Panc1 (cell line): ENCODE data around the gene ATXN10. TPM values are rescaled to one million over a fixed set of nuclear protein-coding genes. Genes with fewer than 3 reads are reported as not detected.

ENCODE experiments used
- ATAC-seq: fragments of 200-7000 bp; cut with Tn5 transposase; 2 replicates; pipeline ENCODE4 v1.9.1; 2020; ENCODE audit warnings: mild to moderate bottlenecking, moderate library complexity
- BruUV-seq: library from RNA; stranded (reverse); fragments of 400-500 nt; replicated peaks from 2 replicates; lab custom pipeline; 2021; lab: Mats Ljungman, UMichigan
- CTCF ChIA-PET: fragments of 300-600 bp; sonication (Branson Sonifier 250); formaldehyde crosslinking; loops from one replicate; lab custom pipeline; 2022; ENCODE audit warnings: antibody characterized with exemption; lab: Charles Lee
- POLR2A ChIA-PET: fragments of 300-600 bp; sonication (Branson Sonifier 250); formaldehyde crosslinking; loops from one replicate; lab custom pipeline; 2022; ENCODE audit warnings: antibody characterized with exemption; lab: Charles Lee
- DNase-seq: peaks from one replicate; pipeline ENCODE4 v3.0.0-alpha.2; 2010; ENCODE audit warnings: low read depth, low spot score
- H3K27ac ChIP-seq: 2 replicates; pipeline ENCODE4 v1.5.1; 2011; ENCODE audit warnings: mild to moderate bottlenecking, low read length, inconsistent platforms
- H3K27me3 ChIP-seq: fragments of 200-500 bp; sonication (Bioruptor generic); 2 replicates; pipeline ENCODE4 v1.6.0; 2014; ENCODE audit warnings: low read length, inconsistent platforms; ENCODE audit not compliant: control insufficient read depth, insufficient read depth
- H3K36me3 ChIP-seq: fragments of 200-500 bp; sonication (Bioruptor generic); 2 replicates; pipeline ENCODE4 v1.5.1; 2014; ENCODE audit warnings: inconsistent platforms, mild to moderate bottlenecking, low read length, moderate library complexity; ENCODE audit not compliant: control insufficient read depth, insufficient read depth
- H3K4me1 ChIP-seq: 2 replicates; pipeline ENCODE4 v1.5.1; 2011; ENCODE audit warnings: inconsistent platforms, mild to moderate bottlenecking, low read length, moderate library complexity; ENCODE audit not compliant: control insufficient read depth, insufficient read depth
- H3K4me3 ChIP-seq, 2 experiments: 2 replicates each; pipeline ENCODE4 v1.5.1; 2011 to 2012; ENCODE audit warnings: low read depth in 2 of 2, low read length in 2 of 2, mild to moderate bottlenecking in 2 of 2, inconsistent platforms in 1 of 2, moderate library complexity in 1 of 2
- H3K9me3 ChIP-seq: fragments of 200-500 bp; sonication (Bioruptor generic); 2 replicates; pipeline ENCODE4 v1.5.1; 2014; ENCODE audit warnings: low read depth, mild to moderate bottlenecking, inconsistent platforms, low read length, moderate library complexity; ENCODE audit not compliant: control insufficient read depth, insufficient read depth
- CTCF ChIP-seq: fragments of 450-650 bp; IDR thresholded peaks from 2 replicates; pipeline ENCODE4 v1.5.1; 2017; ENCODE audit warnings: mild to moderate bottlenecking
- POLR2AphosphoS5 ChIP-seq: IDR thresholded peaks from 2 replicates; pipeline ENCODE4 v1.6.1; 2012; ENCODE audit warnings: mild to moderate bottlenecking, low read depth, low read length, moderate library complexity
- REST ChIP-seq, 2 experiments: IDR thresholded peaks; 2 replicates each; pipeline ENCODE4 v1.6.1; 2011 to 2012; ENCODE audit warnings: low read depth in 2 of 2, control low read depth in 1 of 2, low read length in 1 of 2, mild to moderate bottlenecking in 1 of 2, moderate library complexity in 1 of 2; ENCODE audit not compliant: insufficient read depth in 1 of 2
- SIN3A ChIP-seq: IDR thresholded peaks from 2 replicates; pipeline ENCODE4 v1.6.1; 2012; ENCODE audit warnings: low read depth, mild to moderate bottlenecking, low read length, moderate library complexity, borderline replicate concordance; ENCODE audit not compliant: insufficient read depth
- TCF7L2 ChIP-seq: IDR thresholded peaks from 2 replicates; pipeline ENCODE4 v1.6.1; 2011; ENCODE audit warnings: mild to moderate bottlenecking, low read depth, low read length, inconsistent platforms
- in situ Hi-C: cut with HindIII; loops from 2 replicates; pipeline ENCODE4 v1.10.0; 2016; ENCODE audit warnings: low sequenced_read_pairs, low pct_unique_long_range_greater_than_20kb
- intact Hi-C: fragments of 100-400 bp; cut with micrococcal nuclease; formaldehyde crosslinking; loops from one replicate; pipeline ENCODE4 v1.10.0; 2022; ENCODE audit not compliant: unreplicated experiment
- total RNA-seq: library from RNA; stranded (reverse); gene quantifications from one replicate; pipeline ENCODE4 v1.2.1, GENCODE V29; 2021; ENCODE audit not compliant: unreplicated experiment

ATXN10 gene
- total RNA-seq, 1 experiment from 2014 or later, result 184 TPM

GRCh38 chr22:45698094-45698493 is 26.5 kb downstream of the ATXN10 start:
- in situ Hi-C loops, result no loop called here
- no peaks in the 10 kb centered on the region; the same call in 1 of the 2 replicates for H3K4me1 ChIP-seq
- TF ChIP-seq TCF7L2 (no peak), CTCF (no peak), POLR2AphosphoS5 (no peak), SIN3A (no peak)
- no TSS peak for BruUV-seq
- intact Hi-C loops, result no loop called here
- DNase-seq (no peak), ATAC-seq (no peak)
- no peak overlapping the region for H3K4me3 ChIP-seq
- ChIA-PET CTCF (no interaction called here), POLR2A (no interaction called here)
- peaks cover 5% of the 10 kb centered on the region; the same call in 1 of the 2 replicates for H3K36me3 ChIP-seq
- H3K27ac ChIP-seq, result no peak overlapping the region
- no peaks in the 10 kb centered on the region for H3K9me3 ChIP-seq
- no peaks in the 10 kb centered on the region for H3K27me3 ChIP-seq

- H3K36me3 ChIP-seq, result peaks cover 7% of the 10 kb centered on the region; the same call in 1 of the 2 replicates
- no peak for TF ChIP-seq CTCF
- TF ChIP-seq SIN3A, result no peak
- no peak for TF ChIP-seq REST (IDR thresholded peaks at IDR 0.05; ENCODE audit: insufficient read depth in 1 of 2, low read depth in 2 of 2, low read length in 1 of 2)
- TF ChIP-seq TCF7L2, result no peak
- TF ChIP-seq POLR2AphosphoS5, result no peak
- H3K9me3 ChIP-seq, result no peaks in the 10 kb centered on the region
- H3K4me3 ChIP-seq, result no peak overlapping the region
- in situ Hi-C loops (no loop called here), intact Hi-C loops (no loop called here)
- ChIA-PET CTCF (no interaction called here), POLR2A (no interaction called here)
- ATAC-seq, result no peak
- no peaks in the 10 kb centered on the region for H3K27me3 ChIP-seq
- no peak for DNase-seq
- no peaks in the 10 kb centered on the region; the same call in none of the 2 replicates for H3K4me1 ChIP-seq
- BruUV-seq, result no TSS peak
- peak overlapping the region; percentile 12; the same call in 1 of the 2 replicates for H3K27ac ChIP-seq
Observed at GRCh38 chr22:45702981-45703380, 31.3 kb downstream of the ATXN10 start.
